Hematopoietic multipotent progenitor cell treated with erythropoietin and hydrocortisone succinate and interleukin-3 and kit ligand, for 4 days (in vitro differentiated cells): ENCODE measurements around the gene FNIP1.
"Not testable (repeated sequence)": the region's sequence is repeated elsewhere in the genome, so short reads cannot be mapped to it uniquely, and the experiment has no call there.

ENCODE experiments used
- DNase-seq: peaks from one replicate; pipeline ENCODE4 v3.0.0-alpha.2; 2015

The FNIP1 gene

DNA sequence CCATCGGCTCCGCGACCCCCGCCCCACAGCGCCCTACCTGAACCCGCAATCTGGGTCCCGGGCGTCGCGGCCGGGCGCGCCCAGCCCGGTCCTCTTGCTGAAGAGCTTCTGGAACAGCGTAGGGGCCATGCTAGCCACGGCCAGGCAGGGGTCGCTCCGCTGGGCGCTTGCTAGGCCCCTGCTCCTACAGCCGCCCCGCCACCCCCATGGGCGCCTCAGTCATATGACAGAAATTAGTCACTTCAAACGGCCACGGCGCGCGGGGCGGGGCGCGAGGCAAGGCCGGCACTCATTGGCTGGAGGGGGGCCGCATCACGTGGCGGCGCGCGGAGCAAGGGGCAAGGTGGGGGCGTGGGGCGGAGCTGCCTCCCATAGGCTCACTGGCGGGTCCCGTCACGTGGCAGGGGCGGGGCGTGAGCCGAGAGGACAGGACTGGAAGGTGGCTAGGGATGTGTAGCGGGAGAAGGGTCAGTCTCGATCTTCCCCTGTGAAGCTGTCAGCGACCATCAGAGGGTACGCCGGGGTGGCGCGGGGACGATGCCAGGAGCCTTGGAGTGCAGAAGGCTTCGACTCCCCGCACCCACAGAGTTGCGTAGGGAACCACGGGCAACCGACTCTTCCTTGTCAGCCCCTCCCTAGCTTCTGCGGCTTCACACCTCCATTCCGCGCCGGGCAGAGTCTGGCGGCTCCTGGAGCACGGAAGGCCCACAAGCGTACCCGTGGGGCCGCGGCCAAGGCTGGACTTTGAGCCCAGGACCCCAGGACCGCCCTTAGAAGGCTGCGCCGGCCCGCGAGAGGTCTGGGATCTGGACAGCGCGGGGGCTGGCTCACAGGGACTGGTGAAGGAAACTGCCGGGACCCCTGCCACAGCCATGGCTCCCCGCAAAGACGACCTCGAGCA lies at the start of gene FNIP1:
Gene FNIP1, minus strand, starts transcription at position 225 of the 901 bp plus-strand sequence. Its CDS starts 96 bp downstream, at position 129.
- peak; percentile 99 for DNase-seq

GRCh38 chr5:131846536-131846935 lies 49.7 kb upstream of the FNIP1 start:
- no peak for DNase-seq

DNA sequence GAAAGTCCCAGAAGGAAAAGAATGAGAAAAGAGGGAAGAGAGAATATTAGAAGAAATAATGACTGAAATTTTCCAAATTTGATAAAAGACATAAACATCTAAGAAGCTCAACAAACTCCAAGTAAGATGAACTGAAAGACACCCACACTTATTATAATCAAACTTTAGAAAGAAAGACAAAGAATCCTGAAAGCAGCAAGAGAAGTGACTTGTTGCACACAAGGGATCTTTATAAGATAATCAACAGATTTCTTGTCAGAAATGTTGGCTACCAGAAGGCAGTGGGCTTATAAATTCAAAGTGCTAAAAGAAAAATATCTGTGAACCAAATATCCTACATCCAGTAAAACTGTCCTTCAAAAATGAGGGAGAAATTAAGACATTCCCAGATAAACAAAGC lies 49.0 kb upstream of the FNIP1 start:
- DNase-seq, result no peak

DNA sequence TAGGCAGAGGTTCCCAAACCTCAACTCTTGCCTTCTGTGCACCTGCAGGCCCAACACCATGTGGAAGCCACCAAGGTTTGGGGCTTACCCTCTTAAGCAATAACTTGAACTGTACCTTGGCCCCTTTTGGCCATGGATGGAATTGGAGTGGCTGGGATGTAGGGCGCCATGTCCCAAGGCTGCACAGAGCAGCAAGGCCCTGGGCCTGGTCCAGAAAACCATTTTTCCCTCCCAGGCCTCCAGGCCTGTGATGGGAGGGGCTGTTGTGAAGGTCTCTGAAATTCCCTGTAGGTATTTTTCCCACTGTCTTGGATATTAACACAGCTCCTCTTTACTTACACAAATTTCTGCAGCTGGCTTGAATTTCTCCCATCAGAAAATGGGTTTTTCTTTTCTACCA lies 46.2 kb upstream of the FNIP1 start:
- DNase-seq, result not testable (repeated sequence)

- not testable (repeated sequence) for DNase-seq
These were observed 35.9 kb upstream of the FNIP1 start for GRCh38 chr5:131832702-131833101.

DNA sequence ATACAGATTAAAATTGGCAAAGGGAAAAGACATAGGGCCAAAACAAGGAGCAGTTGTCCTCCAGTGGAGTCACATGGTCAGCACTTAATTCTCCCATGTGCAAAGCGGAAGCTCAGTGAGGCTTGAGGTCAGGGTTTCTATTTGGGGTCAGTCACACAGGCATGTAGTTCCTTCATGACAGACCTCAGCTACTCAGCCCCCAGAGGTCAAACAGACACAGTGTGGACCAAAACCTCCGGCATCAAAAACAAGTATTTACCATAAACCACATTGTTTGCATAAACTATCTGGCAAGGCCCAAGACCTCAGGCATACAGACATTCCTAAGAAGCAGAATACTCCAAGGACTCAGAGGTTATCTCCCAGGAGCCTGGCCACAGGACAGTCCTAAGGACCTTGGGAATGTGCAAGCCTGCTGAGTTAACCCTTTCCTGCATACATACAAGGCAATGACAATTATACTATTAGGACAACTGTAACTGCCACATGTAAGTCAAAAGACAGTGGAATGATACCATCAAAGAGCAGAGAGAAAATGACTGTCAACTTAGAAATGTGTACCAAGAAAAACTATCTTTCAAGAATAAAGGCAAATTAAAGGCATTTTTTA lies 28.7 kb upstream of the FNIP1 start:
- DNase-seq, result no peak

DNA sequence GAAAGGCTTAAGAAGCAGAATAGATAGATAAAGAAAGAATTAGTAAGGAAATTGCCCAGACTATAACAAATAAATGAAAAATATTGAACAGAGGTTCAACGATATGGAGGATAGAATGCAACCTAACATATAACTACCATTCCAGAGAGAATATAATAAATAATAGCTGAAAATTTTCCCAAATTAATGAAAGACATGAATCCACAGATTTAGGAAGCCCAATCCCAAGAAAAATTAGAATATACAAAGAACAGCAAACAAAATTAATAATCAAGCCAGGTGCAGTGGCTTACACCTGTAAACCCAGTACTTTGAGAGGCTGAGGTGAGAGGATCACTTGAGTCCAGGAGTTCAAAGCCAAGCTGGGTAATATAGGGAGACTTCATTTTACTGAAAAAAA lies 27.8 kb upstream of the FNIP1 start:
- no peak for DNase-seq

- no peak for DNase-seq
These were observed 24.4 kb upstream of the FNIP1 start for GRCh38 chr5:131821221-131821620.

- DNase-seq, result no peak
These were observed 21.3 kb upstream of the FNIP1 start for GRCh38 chr5:131818001-131818724.

GRCh38 chr5:131814990-131815389 lies 18.2 kb upstream of the FNIP1 start:
- no peak for DNase-seq

DNA sequence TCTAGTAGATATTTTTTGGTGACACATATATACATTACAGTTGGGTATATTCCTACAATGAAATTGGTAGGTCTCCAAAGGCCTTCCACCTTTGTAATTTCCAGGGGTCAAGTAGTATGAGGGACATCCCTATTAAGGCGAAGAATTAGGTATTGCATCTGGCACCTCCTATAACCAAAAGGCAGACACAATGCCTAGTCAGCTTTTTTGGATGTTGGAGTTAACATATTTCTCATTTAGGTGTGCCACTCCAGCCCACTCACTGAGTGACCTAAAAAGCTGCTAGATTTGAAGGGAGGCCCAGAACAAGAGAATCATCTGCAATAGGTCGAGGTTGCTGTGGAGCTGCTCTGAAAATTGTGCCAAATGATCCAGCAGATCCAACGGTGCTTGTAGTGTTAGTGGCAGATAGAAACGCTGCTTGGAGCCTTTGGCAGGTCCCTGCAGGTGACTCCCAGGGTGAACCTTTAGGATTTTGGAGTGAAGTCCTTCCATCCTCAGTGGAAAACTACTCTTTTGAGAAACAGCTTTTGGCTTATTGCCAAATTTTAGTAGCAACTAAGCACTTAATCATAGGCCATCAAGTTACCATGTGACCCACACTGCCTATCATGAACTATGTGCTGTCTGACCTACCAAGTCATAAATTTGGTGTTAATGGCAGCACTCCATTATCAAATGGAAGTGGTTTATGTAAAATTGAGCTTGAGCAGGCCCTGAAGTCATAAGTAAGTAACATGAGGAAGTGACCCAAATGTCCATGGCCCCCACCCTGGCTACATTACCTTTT lies 15.7 kb upstream of the FNIP1 start:
- peak; percentile 11 for DNase-seq

DNA sequence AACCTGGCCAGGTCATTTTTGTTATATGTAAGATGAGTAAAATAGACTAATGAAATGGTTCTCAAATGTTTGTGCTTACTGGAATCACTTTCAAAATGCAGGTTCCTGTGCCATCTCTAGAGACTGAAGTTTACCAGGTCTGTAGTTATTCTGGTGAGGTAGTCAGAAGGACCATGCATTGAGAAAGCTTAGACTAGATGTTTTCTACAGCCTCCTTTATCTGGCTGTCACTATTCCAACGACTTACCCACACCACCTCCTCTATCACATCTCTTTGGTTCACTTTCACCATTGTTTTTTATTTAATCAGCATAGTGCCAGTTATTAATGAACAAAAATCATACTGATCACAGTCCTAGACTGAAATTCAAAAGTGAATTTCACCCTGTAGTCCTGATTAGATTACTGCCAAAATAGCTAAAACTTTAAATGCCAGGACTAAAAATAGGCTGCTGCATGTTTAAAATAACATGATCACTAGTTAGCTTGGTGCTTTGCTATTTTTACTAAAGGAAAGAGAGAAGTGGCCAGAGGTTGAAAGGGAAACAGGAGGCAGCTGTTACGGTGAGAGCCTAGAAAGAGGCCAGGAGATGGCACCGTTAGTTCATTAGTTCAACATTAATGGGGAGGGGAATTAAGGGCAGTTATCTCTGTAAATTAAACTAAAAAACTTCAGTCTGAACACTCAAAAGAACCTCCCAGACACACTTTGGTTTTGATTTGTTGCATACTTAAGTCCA lies 13.9 kb upstream of the FNIP1 start:
- peak; percentile 73 for DNase-seq

- peak; percentile 69 for DNase-seq
These were observed 681 bp downstream of the FNIP1 start for GRCh38 chr5:131795879-131796792.

DNA sequence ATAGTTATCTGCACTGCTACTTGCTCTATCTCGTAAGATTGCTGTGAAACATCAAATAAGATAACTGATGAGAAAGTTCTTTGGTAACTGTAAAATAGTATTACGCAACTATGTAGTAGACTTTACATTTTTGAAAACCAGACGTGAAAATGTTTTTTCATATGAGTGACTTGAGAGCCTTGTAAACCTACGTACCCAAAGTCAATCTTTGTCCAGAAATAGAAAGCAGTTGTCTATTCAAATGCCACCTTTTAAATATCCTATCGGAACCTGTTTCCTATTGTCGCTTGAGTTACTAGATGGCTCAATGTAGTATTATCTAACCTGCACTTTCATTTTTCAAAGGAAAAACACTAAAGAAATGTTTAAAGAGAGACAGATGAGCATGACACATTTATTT lies 1.6 kb downstream of the FNIP1 start:
- DNase-seq, result peak; percentile 41

DNA sequence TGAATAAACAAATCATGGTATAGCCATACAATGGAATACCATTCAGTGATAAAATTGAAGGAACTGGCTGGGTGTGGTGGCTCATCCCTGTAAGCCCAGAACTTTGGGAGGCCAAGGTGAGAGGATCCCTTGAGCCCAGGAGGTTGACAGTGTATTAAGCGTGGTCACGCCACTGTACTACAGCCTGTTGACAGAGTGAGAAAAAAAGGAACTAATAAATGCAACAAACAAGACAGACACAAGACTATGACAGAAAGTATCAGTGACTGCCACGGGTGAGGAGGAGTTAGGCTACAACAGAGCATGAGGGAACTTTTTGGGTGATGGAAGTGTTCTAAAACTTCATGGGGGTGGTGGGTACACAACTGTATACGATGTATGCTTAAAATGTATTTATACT lies 2.2 kb downstream of the FNIP1 start:
- DNase-seq, result peak; percentile 70

GRCh38 chr5:131792896-131793295 lies 3.9 kb downstream of the FNIP1 start:
- no peak for DNase-seq

- DNase-seq, result peak; percentile 56
These were observed 5.0 kb downstream of the FNIP1 start for GRCh38 chr5:131791866-131792265.

DNA sequence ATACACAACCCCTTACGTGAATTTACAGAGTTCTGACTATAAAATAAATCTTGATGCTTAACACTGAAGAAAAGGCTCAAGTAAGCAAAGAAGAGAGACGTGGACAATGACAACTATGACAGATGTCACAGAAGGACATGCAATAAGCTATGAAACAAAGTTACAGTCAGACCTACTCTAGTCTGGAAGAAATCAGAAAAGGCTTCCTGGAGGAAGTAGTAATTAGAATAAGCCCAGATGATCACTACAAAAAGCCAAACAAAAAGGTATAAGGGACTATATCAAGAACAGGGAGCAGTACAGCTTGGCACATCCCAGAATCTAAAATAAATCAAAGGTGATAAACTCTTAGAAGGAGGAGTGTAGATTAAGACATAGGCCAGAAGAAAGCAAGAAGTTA lies 6.3 kb downstream of the FNIP1 start:
- DNase-seq, result no peak

DNA sequence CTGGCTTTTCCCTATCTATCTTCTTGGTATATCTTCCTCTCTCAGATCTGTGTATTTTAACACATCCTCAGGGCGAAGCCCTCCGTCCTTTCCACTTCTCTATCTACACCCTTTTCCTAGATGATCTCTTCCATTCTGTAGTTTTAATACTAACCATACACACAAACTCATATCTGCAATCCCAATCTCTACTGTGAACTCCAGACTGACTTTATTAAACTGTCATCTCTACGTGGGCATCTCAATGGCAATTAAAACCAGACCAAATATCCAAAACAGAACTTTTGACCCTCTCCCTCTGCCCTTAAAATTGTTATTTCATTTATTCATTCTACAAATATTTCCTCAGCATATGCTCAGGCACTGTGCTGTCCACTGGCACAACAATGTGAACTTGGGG lies 7.1 kb downstream of the FNIP1 start:
- DNase-seq, result no peak

- no peak for DNase-seq
These were observed 9.1 kb downstream of the FNIP1 start for GRCh38 chr5:131787736-131788135.
